Ishikawa (cell line): ENCODE data around the gene NKAIN2.

Source experiments
- CEBPB ChIP-seq: IDR thresholded peaks from 2 replicates; pipeline ENCODE4 v1.6.1; 2012
- CREB1 ChIP-seq: IDR thresholded peaks from 2 replicates; pipeline ENCODE4 v1.6.1; 2012; ENCODE audit warnings: low read depth
- EGR1 ChIP-seq: IDR thresholded peaks from 2 replicates; pipeline ENCODE4 v1.6.1; 2012
- EP300 ChIP-seq: IDR thresholded peaks from 2 replicates; pipeline ENCODE4 v1.6.1; 2012; ENCODE audit warnings: borderline replicate concordance
- FOXM1 ChIP-seq: IDR thresholded peaks from 2 replicates; pipeline ENCODE4 v1.6.1; 2012; ENCODE audit warnings: low read depth, borderline replicate concordance
- MAX ChIP-seq: IDR thresholded peaks from 2 replicates; pipeline ENCODE4 v1.6.1; 2012
- NFIC ChIP-seq: IDR thresholded peaks from 2 replicates; pipeline ENCODE4 v1.6.1; 2012
- RAD21 ChIP-seq: IDR thresholded peaks from 2 replicates; pipeline ENCODE4 v1.6.1; 2012; ENCODE audit warnings: low read depth
- REST ChIP-seq: IDR thresholded peaks from 2 replicates; pipeline ENCODE4 v1.6.1; 2012; ENCODE audit warnings: low read depth, mild to moderate bottlenecking
- TAF1 ChIP-seq: IDR thresholded peaks from 2 replicates; pipeline ENCODE4 v1.6.1; 2012; ENCODE audit warnings: low read depth, mild to moderate bottlenecking
- TCF12 ChIP-seq: IDR thresholded peaks from 2 replicates; pipeline ENCODE4 v1.6.1; 2012; ENCODE audit warnings: low read depth
- TEAD4 ChIP-seq: IDR thresholded peaks from 2 replicates; pipeline ENCODE4 v1.6.1; 2012
- USF1 ChIP-seq: IDR thresholded peaks from 2 replicates; pipeline ENCODE4 v1.6.1; 2012
- YY1 ChIP-seq: IDR thresholded peaks from 2 replicates; pipeline ENCODE4 v1.6.1; 2012; ENCODE audit warnings: low read depth
- ZBTB7A ChIP-seq: IDR thresholded peaks from 2 replicates; pipeline ENCODE4 v1.6.1; 2012; ENCODE audit warnings: low read depth

The NKAIN2 gene

GRCh38 chr6:124234801-124235200 is 431.1 kb downstream of the NKAIN2 start:
- TF ChIP-seq TAF1 = no peak

GRCh38 chr6:124237911-124238310 is 434.2 kb downstream of the NKAIN2 start:
- no peak for TF ChIP-seq FOXM1
- TF ChIP-seq RAD21 = no peak
- TF ChIP-seq EGR1 = no peak
- TF ChIP-seq TAF1 = no peak
- TF ChIP-seq USF1 = no peak
- TF ChIP-seq CREB1 = no peak
- no peak for TF ChIP-seq ZBTB7A
- TF ChIP-seq TEAD4 = no peak
- no peak for TF ChIP-seq EP300
- TF ChIP-seq NFIC = no peak
- no peak for TF ChIP-seq REST
- TF ChIP-seq CEBPB = no peak
- no peak for TF ChIP-seq YY1
- TF ChIP-seq MAX = no peak
- no peak for TF ChIP-seq TCF12

GRCh38 chr6:124254941-124255685 is 451.4 kb downstream of the NKAIN2 start:
- TF ChIP-seq NFIC = no peak
- no peak for TF ChIP-seq EGR1
- no peak for TF ChIP-seq TCF12

GRCh38 chr6:124260337-124260736 is 456.7 kb downstream of the NKAIN2 start:
- TF ChIP-seq ZBTB7A (no peak), FOXM1 (no peak), REST (no peak), CREB1 (no peak), EP300 (no peak), USF1 (no peak), EGR1 (no peak)

GRCh38 chr6:124269733-124270132 is 466.1 kb downstream of the NKAIN2 start:
- TF ChIP-seq ZBTB7A (no peak), CREB1 (no peak), EP300 (no peak), REST (no peak), YY1 (no peak), TEAD4 (no peak), TCF12 (no peak), EGR1 (no peak), USF1 (no peak), RAD21 (no peak), CEBPB (no peak), FOXM1 (no peak), NFIC (no peak), TAF1 (no peak), MAX (no peak)
